ENCODE data around the gene GGCT. TPM values are rescaled to one million over a fixed set of nuclear protein-coding genes. Genes with fewer than 3 reads are reported as not detected.

GGCT gene
- polyA plus RNA-seq, 1 donor (not counting 4 experiments of a cell fraction or from before 2014, with no cell fraction given), result 59.8 TPM

DNA sequence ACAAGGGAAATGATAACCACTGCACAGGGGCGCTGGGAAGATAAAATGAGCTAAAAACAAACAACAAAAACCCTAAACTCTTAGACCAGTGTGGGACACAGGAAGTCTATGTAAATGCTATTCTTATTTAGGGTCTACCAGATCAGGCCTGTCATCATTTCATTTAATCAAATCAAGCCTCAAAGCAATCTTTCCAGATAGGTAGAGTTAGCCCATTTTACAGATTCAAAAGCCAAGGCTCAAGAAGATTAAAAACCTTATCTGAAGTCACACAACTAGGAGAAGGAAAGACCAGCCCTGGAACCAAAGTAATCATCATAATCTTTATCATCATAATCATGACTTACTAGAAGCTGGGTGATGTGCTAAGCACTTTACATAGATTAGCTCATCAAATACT, 30.7 kb downstream of the GGCT start:
- no peaks in the 10 kb centered on the region for H3K36me3 ChIP-seq (ENCODE audit: control insufficient read depth in 2 of 2, extremely low read depth in 1 of 2, insufficient read depth in 2 of 2, low read length in 2 of 2)
- FAIRE-seq, result no peak
- no peak for DNase-seq (ENCODE audit: low read depth, low spot score)
- H3K4me2 ChIP-seq (ENCODE audit: control insufficient read depth, extremely low read depth, insufficient read depth, low read depth, low read length), result no peak overlapping the region
- no peak overlapping the region for H3K9ac ChIP-seq (ENCODE audit: control insufficient read depth, extremely low read depth, insufficient read depth, low read length)
- no peak overlapping the region for H2AFZ ChIP-seq (ENCODE audit: control insufficient read depth, low read length)
- H3K27me3 ChIP-seq (ENCODE audit: control insufficient read depth, extremely low read depth, insufficient read depth, low read length), result no peaks in the 10 kb centered on the region
- dilution Hi-C loops (cut with MboI; ENCODE audit: extremely low pct_ligation_motif_present, low sequenced_read_pairs), result no loop called here
- H3K9me3 ChIP-seq (ENCODE audit: control insufficient read depth, low read depth, low read length), result no peaks in the 10 kb centered on the region
- no peak overlapping the region for H3K27ac ChIP-seq (ENCODE audit: control insufficient read depth, insufficient read depth, low read length)
- TF ChIP-seq EZH2 (IDR thresholded peaks at IDR 0.05; ENCODE audit: low read length), result no peak
- TF ChIP-seq, protein P1, sequence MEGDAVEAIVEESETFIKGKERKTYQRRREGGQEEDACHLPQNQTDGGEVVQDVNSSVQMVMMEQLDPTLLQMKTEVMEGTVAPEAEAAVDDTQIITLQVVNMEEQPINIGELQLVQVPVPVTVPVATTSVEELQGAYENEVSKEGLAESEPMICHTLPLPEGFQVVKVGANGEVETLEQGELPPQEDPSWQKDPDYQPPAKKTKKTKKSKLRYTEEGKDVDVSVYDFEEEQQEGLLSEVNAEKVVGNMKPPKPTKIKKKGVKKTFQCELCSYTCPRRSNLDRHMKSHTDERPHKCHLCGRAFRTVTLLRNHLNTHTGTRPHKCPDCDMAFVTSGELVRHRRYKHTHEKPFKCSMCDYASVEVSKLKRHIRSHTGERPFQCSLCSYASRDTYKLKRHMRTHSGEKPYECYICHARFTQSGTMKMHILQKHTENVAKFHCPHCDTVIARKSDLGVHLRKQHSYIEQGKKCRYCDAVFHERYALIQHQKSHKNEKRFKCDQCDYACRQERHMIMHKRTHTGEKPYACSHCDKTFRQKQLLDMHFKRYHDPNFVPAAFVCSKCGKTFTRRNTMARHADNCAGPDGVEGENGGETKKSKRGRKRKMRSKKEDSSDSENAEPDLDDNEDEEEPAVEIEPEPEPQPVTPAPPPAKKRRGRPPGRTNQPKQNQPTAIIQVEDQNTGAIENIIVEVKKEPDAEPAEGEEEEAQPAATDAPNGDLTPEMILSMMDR (optimal IDR thresholded peaks at IDR 0.05 in 1 of 3, IDR thresholded peaks at IDR 0.05 in 1 of 3, conservative IDR thresholded peaks at IDR 0.05 in 1 of 3; ENCODE audit: extremely low read depth in 1 of 3, insufficient read depth in 2 of 3, low read length in 3 of 3), result no peak
- no peaks in the 10 kb centered on the region for H3K9me1 ChIP-seq (ENCODE audit: control insufficient read depth, extremely low read depth, insufficient read depth, low read length)
- peaks cover 10% of the 10 kb centered on the region for H3K79me2 ChIP-seq (ENCODE audit: control insufficient read depth, insufficient read depth, low read length)
- peaks cover 16% of the 10 kb centered on the region for H3K4me1 ChIP-seq (ENCODE audit: control insufficient read depth, extremely low read depth, insufficient read depth, low read length)
- no peak overlapping the region for H3K4me3 ChIP-seq (ENCODE audit: control insufficient read depth in 2 of 3, extremely low read depth in 1 of 3, insufficient read depth in 2 of 3, low read depth in 1 of 3, low read length in 3 of 3)
- H4K20me1 ChIP-seq (ENCODE audit: control insufficient read depth, extremely low read depth, insufficient read depth, low read length), result no peaks in the 10 kb centered on the region

DNA sequence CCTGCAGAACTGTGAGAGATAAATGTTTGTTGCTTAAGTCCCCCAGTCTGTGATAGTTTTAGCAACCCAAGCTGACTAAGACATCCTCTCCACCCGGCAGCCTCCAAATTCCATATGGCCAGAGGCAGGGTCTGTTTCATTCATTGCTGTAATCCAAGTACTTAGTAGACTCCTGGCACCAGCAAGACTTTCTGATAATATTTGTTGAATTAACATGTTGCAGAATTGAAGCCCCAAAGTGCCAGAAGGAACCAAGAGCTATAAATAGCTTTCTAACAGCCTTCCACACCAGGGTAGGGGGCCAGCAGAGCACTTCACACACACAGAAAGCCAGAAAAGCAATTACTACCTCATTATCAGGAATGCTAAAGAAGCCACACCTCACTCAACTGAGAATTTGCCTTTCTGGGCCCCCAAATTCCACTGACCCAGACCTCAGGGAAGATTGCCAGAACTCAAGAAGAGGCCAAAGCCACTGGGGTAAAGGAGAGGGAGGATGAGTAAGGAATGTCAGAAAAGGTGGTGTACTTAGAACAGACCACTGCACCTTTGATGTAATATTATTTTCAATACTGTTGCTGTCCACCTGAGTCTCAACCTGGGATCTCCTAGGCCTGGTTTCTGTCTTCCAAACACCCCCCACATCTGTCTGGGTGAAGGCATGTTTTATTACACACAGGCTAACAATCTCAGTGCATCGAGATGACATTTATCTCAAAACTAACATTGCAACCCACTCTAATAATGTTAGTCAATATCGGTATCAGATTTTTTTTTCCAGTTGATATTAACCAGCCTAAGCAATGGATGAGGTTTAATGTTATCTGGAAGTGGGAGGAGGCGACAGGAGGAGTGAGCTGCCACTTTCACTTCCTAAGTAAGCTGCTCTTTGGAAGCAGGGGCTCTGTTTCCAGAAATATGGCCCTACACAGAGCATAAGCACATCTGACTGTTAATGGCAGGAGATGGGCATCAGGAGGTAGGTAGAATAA, 31.5 kb downstream of the GGCT start:
- Histone ChIP-seq H3K27ac (ENCODE audit: control insufficient read depth, insufficient read depth, low read length) (no peak overlapping the region), H3K27me3 (ENCODE audit: control insufficient read depth, extremely low read depth, insufficient read depth, low read length) (no peaks in the 10 kb centered on the region), H3K36me3 (ENCODE audit: control insufficient read depth in 2 of 2, extremely low read depth in 1 of 2, insufficient read depth in 2 of 2, low read length in 2 of 2) (no peaks in the 10 kb centered on the region), H3K79me2 (ENCODE audit: control insufficient read depth, insufficient read depth, low read length) (peaks cover 10% of the 10 kb centered on the region), H3K4me1 (ENCODE audit: control insufficient read depth, extremely low read depth, insufficient read depth, low read length) (peaks cover 19% of the 10 kb centered on the region), H2AFZ (ENCODE audit: control insufficient read depth, low read length) (no peak overlapping the region), H3K9ac (ENCODE audit: control insufficient read depth, extremely low read depth, insufficient read depth, low read length) (no peak overlapping the region), H3K4me2 (ENCODE audit: control insufficient read depth, extremely low read depth, insufficient read depth, low read depth, low read length) (no peak overlapping the region), H3K4me3 (ENCODE audit: control insufficient read depth in 2 of 3, extremely low read depth in 1 of 3, insufficient read depth in 2 of 3, low read depth in 1 of 3, low read length in 3 of 3) (no peak overlapping the region), H3K9me3 (ENCODE audit: control insufficient read depth, low read depth, low read length) (no peaks in the 10 kb centered on the region), H3K9me1 (ENCODE audit: control insufficient read depth, extremely low read depth, insufficient read depth, low read length) (no peaks in the 10 kb centered on the region), H4K20me1 (ENCODE audit: control insufficient read depth, extremely low read depth, insufficient read depth, low read length) (no peaks in the 10 kb centered on the region)
- no peak for DNase-seq (ENCODE audit: low read depth, low spot score)
- dilution Hi-C loops (cut with MboI; ENCODE audit: extremely low pct_ligation_motif_present, low sequenced_read_pairs), result no loop called here
- TF ChIP-seq, protein P1 (optimal IDR thresholded peaks at IDR 0.05 in 1 of 3, IDR thresholded peaks at IDR 0.05 in 1 of 3, conservative IDR thresholded peaks at IDR 0.05 in 1 of 3; ENCODE audit: extremely low read depth in 1 of 3, insufficient read depth in 2 of 3, low read length in 3 of 3), result no peak
- TF ChIP-seq EZH2 (IDR thresholded peaks at IDR 0.05; ENCODE audit: low read length), result no peak
- FAIRE-seq, result no peak
